ENCODE measurements around the gene OPCML. TPM values are rescaled to one million over a fixed set of nuclear protein-coding genes. Genes with fewer than 3 reads are reported as not detected.

Gene OPCML
- not detected in 2 replicates for total RNA-seq (2014; rRNA removed; shearing (Covaris generic))

DNA sequence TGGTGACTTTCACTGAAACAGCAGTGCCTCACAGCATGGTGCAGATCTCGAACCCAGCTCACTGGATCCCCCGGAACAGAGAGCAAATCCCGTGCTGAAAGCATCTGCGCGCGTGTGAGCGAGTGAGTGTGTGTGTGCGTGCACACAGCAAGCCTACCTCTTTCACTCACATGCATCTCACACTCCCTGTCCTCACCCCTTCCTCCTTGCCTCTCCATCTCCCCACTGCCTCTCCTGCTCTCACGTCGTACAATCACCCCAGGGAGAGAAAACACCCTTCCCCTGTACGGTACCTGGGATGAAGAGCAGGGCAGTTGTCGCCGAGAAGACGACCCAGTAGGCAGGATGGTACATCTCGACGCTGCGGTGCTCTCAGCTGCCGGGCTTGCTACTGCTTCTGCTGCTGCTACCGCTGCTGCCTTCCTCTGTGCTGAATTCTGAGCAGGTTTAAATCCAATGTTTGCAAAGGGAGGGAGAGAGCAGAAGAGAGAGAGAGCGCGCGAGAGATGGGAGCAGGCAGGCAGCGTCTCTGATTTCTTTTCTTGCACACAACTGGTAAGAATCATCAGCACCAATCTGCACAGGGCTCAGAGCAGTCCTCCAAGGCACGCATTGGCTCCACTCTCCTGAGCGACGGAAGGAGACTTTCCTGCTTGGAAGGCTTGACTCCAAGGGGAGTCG is at the start of gene OPCML:
OPCML (minus strand) TSS at position 531 of the 681 bp plus-strand sequence.
- DNase-seq (ENCODE audit: low read depth) = peak; percentile 19

DNA sequence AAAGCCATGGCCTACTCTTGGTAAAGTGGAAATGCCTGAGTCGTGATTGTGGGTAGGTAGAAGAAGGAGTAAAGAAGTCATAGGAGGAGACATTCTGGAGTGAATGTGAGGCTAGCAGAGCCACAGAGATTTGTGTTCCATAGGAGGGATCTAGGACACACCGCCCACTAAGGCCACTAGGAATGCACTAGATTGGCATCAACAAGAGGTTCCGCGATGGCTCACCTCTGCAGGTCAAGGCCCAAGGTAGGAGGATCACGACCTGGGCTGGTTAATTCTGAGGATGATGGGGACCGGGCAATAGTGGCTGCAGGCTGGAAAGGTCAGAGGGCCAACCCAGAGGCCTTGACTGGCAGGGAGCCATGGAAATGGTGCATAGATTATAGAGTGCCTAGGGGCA is 48.8 kb upstream of the OPCML start:
- DNase-seq (ENCODE audit: low read depth) = no peak

DNA sequence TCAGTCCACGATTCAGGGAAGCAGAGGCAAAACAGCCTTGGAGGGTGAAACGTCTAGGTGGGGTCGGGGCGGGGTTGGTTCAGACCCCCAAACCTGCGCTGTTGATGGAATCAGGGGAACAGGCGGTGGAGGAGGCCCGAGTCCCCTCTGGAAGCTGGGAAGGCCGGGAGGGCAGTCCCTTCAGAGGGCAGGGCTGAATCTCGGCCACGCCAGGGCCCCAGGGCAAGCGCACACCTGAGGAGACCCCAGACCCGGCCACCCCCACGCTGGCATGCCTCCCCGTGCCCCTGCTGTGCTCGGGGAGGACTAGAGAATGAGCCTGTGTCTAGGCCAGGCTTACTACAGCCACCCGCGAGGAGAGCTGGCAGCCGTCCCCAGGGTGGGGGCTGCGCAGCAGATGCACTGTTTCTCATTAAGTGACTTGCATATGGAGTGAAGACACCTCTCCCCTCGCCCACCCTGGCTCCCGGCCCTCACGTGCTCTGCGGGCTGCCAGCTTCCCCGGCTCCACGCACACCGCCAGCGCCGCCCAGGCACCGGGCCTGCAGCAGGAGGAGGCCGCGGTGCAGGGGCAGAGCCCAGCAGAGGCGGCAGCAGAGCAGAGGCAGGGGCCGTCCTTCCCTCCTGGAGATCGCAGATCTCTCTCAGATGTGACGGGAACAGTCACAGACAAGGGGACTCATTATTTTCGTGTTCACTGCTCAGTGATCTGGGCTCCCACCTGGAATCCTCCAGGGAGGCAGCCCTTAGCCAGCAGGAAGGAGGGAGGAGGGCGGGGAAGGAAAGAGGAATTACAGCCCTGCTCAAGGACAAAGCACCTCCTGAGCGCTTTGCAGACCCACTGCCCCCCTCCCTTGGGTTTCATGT is 47.1 kb upstream of the OPCML start:
- no peak for DNase-seq (ENCODE audit: low read depth)

DNA sequence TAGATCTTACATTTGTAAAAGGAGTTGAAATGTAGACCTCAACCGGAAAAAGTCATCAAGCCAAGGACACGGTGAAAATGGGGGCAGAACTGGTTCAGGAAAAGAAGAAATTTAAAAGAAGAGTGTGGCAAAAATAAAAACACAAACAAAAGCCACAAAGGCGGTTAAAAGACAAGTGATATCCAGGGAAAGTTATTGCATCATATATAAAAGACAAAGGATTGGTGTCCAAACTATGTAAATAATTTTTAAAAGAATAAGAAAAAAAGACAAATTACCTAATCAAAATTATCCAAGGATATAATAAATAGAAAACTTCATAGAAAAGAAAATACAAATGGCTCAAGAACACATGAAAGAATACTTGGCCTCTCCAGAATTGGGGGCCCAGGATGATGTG is 45.1 kb upstream of the OPCML start:
- DNase-seq (ENCODE audit: low read depth) = no peak

DNA sequence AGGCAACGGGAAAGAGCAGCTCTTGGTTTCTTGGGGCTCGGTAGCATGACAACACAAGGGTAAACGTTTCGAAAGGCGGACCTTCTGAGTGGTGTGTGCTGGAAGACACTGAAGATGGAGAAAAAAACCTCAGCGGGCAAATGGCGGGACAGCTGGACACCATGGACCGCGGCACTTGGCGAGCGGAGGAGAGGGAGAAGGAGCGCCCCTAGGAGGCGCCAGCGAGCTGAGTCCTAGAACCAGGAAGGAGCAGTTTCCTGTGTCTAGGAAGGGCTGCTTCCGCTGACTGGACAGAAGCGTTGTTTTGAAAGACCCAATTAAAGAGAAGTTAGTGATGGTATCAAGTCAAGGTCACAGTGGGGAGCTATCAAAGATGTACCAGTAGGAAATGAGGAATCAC is 44.0 kb upstream of the OPCML start:
- peak; percentile 82 for DNase-seq (ENCODE audit: low read depth)

DNA sequence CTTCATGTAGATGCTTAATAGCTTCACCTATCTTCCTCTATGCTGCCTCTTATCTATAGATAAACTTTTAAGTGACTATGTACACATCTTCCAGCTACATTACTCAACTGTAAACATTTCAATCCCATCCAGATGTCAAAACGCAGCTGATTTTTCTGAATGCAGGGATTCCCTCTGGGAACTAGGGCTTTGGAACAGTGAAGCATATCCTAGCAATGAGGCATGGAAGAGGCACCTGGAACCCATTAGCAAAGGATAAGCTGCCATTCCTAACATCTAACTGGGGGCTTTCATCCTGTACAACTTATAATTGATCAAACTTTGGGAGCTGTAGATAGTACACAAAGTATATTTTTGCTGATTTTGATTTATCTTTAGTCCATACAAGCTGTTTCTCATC is 40.8 kb upstream of the OPCML start:
- DNase-seq (ENCODE audit: low read depth) = no peak

DNA sequence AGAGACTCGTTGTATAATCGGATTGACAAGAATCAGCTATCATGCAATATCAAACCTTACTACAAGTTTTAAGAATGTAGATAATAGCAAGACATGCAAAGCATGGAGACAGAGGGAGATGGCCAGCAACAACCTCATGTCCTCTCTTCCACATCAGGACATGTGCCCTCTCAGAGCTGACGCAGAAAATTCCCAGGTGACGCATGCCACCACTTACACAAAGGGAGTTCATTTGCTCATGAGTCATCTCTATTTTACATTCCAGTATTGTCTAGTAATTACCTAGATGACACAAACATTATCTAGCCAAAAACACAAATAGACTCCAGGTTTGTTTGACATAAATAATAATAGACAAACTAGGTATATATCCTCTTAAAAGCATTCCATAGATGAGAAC is 38.1 kb upstream of the OPCML start:
- peak; percentile 86 for DNase-seq (ENCODE audit: low read depth)

DNA sequence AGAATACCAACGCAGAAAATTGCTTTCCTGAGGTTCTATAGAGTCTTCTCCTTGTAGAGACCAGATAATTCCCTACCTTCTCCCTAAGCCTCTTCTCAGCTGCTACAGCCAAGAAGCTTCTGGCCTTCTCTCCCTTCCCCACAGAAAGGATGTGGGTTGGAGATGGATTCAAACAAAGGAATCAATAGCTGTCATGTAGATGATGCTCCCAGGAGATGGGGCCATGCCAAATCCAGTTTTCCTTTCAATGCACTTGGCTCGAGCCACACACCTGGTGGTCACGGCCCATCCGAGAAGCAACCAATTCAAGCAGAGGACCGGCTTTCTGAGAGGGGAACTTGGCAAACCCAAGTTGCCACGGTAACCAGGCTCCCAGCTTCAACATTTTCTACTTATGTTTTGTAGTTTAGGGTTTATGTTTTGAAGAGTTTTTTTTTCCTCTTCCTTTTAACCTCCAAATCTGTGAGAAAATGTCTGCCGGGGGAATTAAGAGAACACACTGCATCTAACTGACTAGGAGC is 31.3 kb upstream of the OPCML start:
- DNase-seq (ENCODE audit: low read depth) = no peak

DNA sequence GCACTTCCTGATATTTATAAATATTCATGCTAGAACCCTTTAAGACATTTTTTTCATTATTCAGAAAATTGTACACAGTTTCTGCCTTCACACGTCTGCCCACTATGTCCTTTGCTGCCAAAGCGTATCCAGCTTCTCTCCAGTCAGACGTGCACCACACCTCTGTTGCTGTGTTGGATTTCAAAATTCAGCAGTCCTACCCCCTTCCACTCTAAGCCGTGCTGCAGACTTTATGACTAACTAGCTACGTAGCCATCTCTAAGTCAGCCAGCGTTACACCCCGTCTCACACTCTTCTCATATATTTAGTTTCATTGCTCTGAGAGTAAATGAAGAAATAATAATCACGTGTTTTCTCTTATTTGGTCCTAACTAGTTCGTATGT is 28.2 kb upstream of the OPCML start:
- DNase-seq (ENCODE audit: low read depth) = peak; percentile 45

DNA sequence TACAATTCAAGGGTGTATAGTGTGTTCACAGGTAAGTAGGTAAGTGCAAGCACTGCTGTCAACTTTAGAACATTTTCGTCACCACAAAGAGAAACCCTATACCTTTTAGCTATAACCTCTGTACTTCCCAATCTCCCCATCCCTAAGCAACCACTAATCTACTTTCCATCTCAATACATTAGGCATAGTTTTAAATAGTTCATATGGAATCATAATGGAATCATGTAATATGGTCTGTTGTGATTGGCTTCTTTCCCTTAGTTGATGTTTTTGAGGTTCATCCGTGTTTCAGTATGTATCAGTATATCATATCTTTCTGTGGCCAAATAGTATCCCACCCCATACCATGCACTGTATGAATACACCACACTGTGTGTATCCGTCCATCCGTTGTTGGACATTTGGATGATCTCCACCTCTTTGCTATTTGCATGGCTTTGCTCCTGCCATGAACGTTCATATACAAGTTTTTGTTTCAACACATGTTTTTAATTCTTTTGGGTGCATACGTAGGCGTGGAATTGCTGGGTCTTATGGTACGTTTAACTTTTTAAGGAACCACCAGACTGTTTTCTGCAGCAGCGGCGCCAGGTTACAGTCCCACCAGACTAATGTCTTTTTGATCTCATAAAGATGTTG is 27.7 kb upstream of the OPCML start:
- no peak for DNase-seq (ENCODE audit: low read depth)

DNA sequence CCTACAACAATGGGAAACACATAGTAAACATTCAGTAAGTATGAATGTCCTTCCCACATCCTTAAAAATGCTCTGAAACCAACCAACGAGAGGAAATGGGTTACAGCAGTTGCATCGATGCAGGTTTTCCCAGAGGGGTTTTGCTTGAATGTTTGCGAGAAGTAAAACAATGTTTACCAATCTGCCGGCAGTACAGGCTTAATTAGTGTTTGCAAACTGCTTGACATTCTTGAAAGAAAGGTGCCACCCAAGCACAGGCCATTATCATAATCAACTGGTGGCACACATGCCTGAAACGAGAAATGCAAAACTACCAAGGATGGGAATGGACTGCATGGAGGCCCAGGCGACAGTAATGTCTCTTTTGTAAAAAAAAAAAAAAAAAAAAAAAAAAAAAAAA is 27.1 kb upstream of the OPCML start:
- no peak for DNase-seq (ENCODE audit: low read depth)

DNA sequence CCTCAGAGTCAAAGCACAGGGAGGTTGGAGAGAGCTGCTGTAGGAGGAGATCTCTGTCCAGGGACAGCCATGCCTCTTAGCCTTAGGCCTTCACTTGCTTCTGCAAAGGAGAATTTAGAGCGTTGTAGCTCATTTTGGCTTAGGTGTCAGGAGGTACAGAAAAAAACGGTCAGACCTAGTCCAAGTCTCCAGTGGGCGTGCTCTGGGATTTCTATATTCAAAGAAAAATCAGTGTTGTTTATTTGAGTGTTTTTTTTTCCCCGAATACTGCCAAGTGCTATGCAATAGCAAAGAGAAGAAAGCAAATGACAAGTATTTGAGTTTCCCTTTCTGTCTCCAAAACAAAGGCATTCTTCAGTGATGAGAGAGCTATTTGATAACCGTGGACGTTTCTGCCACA is 22.7 kb upstream of the OPCML start:
- DNase-seq (ENCODE audit: low read depth) = no peak

DNA sequence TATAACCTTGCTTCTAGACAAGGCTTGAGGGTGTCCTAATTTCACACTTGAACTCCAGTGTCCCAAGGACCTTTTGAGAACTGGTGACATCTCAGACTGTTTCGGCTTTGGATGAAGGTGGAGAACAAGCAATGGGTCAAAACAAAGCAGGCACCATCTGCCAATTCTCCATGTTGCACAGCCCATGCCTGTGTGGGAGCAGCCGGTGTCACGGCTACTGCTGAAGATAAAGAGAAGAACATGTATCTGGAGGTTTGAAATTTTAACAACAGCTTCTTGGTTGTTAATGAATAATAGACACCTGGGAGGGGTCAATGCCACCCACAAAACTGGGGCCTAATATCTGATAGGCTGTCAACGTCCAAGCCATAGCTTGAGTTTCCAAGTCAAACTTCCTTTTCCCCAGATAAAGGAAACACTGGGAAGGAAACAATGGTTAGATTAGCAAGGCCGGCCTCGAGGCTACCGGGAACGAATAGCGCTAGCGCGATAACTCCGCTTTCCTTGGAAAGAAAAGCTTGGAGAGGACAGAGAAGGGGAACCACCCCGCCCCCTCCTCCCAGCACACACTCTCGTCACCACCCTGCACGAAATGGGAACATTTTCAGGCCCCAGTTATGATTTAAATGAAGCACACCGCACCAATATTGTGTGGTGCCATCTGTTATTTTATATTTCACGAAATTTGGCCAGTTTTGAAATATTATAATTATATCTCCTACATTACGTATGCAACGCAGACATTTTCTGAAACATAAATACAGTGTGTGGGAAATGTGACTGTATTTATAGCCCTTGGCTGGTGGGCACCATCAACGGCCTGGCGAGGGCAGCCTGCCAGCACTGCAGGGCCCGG is 21.8 kb upstream of the OPCML start:
- no peak for DNase-seq (ENCODE audit: low read depth)

DNA sequence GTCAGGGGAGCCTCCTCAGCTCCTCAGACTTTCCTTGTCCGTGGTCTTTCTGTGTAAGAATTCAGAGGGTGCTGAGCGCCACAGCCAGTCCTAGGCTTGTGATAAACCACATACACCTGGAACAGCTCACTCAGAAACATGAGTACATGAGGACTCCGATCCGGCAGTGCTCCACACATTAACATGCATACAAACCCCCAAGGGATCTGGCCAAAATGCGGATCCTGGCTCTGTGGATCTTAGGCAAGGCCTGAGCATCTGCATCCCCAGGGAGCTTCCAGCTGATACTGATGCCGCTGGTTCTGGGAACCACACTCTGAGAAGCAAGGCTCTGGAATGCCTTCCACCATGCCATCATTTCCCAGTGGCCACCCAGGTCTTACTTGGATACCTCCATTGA is 20.6 kb upstream of the OPCML start:
- no peak for DNase-seq (ENCODE audit: low read depth)

DNA sequence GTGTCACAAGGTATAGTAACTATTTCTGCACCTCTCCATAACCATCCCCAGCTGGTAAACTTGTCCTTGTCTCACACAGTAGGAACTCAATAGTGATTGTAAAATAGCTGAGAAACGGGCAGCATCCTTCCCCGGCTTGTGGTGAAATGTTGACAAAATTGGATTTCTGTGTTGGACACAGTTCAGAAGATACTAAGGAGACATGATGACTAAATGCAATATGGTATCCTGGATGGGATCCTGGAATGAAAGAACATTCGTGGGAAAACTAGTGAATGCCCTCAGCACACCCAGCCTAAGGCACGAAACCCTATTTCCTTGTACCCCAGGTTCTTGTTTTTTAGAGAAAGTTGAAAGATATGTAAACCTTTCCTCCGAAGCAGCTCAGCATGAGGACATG is 18.8 kb upstream of the OPCML start:
- no peak for DNase-seq (ENCODE audit: low read depth)

DNA sequence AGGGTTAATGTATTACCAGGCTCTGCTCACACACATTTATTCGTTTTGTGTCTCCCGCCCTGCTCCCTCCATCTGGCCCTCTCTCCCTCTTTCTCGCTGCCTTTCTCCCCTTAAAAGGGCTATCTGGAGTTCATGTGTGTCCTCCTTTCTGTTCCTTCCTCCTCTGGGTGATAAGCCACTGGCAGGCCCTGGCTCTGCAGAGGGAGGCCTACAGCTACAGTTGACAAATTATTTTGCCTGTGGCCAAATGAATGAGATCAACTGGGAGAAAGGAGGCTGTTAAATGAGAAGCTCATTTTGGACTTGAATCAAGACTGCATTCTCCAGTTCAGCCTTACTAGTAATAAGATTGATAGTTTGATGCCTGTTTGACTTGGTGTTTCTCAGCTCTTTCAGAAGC is 17.5 kb upstream of the OPCML start:
- no peak for DNase-seq (ENCODE audit: low read depth)

DNA sequence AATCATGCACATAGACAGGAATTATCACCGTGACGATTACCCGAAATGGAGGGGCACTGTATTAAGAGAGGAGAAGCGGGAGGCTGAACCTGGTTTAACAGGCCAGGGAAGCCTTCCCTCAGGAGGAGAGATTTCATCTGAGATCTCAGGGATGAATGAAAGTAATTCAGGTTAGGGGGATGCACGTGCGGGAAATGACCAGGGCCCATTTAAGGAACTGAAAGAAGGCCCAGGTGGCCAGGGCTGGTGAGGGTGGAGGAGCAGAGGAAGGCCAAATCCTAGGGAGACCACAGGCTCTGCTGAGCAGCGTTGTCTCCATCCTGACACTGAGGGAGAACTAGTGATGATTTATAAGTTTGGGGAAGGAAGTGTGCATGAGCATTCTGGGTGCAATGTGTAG is 16.3 kb upstream of the OPCML start:
- DNase-seq (ENCODE audit: low read depth) = no peak

DNA sequence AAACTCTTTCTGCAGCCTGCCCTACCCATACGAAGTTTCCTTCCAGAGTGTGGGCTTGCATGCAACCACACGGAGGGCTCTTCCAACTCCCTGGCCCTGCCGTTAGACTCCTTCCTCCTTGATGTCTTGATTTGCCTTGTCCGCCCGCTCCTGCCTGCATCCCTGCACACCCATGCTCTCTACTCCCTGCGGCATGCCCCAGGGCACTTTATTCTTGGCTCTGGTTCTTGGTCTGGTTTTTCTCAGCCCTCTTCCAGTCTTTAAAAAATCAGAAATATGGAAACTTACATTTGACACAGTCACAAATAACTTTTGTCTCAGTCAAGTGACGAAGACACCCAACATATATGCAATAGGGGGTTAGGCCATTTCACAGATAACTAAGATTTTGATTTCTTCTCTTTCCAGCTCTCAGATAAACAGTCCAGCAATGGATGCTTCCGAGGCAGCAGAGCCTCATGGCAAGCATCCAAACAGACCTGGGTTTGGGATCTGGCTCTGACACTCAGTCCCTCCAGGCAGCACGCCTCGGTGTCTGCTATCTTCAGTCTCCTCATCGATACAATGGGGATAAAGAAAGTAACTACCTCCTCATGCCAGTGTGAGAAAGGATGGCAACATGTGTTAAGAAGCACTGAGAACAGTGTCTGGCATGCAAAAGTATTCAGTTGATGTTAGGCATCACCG is 15.7 kb upstream of the OPCML start:
- DNase-seq (ENCODE audit: low read depth) = no peak

DNA sequence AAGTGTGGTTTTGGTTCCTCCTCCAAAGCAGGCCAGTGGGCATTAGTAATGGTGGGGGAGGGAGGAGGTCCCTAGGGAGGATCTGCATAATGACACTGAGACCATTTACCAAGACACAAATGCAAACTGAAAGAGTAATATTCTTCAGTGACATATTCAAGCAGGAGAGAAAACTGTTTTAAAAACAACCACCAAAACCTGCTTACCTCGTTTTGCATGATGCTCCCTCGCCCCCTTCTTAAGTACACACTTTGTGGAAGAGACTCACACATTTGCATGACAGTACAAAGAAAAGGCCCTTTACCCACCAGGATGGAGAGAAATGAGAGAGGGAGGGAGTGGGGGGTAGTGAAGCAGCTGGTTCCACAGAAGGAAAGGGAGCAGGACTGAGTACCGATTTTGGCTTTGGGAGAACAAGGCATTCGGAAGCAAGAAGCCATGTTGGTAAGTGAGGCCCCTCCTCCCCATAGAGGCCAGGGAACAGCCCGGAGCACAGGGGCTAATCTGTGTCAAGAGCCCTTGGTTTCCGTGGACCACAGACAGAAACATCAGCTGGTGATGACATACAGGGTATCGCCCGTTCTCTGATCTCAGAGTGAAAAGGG is 13.0 kb upstream of the OPCML start:
- DNase-seq (ENCODE audit: low read depth) = peak; percentile 13

DNA sequence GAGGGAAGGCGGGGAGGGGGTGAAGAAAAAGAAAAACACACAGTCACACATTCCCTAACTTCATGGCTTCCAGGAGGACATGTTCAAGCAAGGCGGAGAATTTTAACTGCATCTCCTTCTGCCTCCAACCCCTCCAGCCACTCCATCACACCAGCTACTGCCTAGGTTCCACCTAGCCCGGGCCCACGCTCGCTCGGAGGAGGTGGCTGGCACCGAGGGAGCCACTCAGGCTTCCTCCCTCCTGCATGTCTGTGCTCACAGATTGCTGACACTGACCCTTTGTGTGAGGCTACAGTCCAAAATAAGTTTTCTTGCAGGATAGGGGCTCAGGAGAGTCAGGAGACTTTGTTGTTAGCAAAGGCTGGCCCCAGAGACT is 9.4 kb upstream of the OPCML start:
- DNase-seq (ENCODE audit: low read depth) = no peak

Measured in Daoy (cell line).